Measurements from ENCODE around the gene MED13L. TPM values are rescaled to one million over a fixed set of nuclear protein-coding genes. Genes with fewer than 3 reads are reported as not detected.

Gene MED13L
- total RNA-seq, 1 donor from 2014 or later: 49.0 TPM

- H3K4me3 Mint-ChIP-seq (ENCODE audit: low read depth): no peak overlapping the region
- H3K36me3 Mint-ChIP-seq (ENCODE audit: low read depth): no peaks in the 10 kb centered on the region
- intact Hi-C loops (cut with micrococcal nuclease): no loop called here
- no peaks in the 10 kb centered on the region for H3K4me1 Mint-ChIP-seq (ENCODE audit: low read depth)
- H3K27me3 Mint-ChIP-seq (ENCODE audit: low read depth): peaks cover 6% of the 10 kb centered on the region
- H3K27ac Mint-ChIP-seq: no peak overlapping the region
- DNase-seq (ENCODE audit: low spot score): no peak
- no peaks in the 10 kb centered on the region for H3K9me3 Mint-ChIP-seq
These were observed 367.4 kb downstream of the MED13L start for GRCh38 chr12:115910057-115910456.
